ENCODE data around the gene TSHR.

DNA sequence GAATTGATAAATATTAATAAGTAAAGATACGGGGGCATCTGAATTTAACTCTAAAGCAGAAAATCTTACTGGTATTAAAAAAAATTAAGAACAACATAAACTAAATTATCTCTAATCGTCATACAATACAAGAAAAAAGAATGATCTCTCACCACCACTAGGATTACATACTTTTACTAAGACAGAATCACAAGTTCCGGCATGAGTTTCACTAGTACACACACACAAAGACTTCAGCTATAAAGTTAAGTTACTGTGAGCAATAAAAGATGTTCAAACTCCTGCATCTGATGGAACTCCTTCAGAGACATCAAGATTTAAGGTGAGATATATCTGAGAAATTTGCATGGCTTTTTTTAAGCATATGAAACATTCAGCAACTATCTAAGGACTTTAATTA is 35.8 kb upstream of the TSHR start:
- TF ChIP-seq POLR2A (IDR thresholded peaks at IDR 0.05) (no peak), POLR2AphosphoS5 (IDR thresholded peaks at IDR 0.05) (no peak)
- TF ChIP-seq, protein P1, sequence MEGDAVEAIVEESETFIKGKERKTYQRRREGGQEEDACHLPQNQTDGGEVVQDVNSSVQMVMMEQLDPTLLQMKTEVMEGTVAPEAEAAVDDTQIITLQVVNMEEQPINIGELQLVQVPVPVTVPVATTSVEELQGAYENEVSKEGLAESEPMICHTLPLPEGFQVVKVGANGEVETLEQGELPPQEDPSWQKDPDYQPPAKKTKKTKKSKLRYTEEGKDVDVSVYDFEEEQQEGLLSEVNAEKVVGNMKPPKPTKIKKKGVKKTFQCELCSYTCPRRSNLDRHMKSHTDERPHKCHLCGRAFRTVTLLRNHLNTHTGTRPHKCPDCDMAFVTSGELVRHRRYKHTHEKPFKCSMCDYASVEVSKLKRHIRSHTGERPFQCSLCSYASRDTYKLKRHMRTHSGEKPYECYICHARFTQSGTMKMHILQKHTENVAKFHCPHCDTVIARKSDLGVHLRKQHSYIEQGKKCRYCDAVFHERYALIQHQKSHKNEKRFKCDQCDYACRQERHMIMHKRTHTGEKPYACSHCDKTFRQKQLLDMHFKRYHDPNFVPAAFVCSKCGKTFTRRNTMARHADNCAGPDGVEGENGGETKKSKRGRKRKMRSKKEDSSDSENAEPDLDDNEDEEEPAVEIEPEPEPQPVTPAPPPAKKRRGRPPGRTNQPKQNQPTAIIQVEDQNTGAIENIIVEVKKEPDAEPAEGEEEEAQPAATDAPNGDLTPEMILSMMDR (IDR thresholded peaks at IDR 0.05), result no peak

Measured in sigmoid colon (tissue), 4 donors.